Small intestine (tissue), 7 donors: Measurements from ENCODE around the gene MT2A. TPM values are rescaled to one million over a fixed set of nuclear protein-coding genes. Genes with fewer than 3 reads are reported as not detected.

Experiments used
- DNase-seq, 2 donors: peaks; one replicate each; pipeline versions ENCODE4 v3.0.0 to v3.0.0-alpha.2; 2013
- FAIRE-seq: peaks from 2 replicates; lab custom pipeline; 2012; peaks lifted over from hg19 to GRCh38; lab: Jason Lieb, UNC
- H3K27ac ChIP-seq, 3 donors: one replicate each; pipeline ENCODE4 v1.5.1; 2013; ENCODE audit warnings: low read length in 2 of 3, mild to moderate bottlenecking in 2 of 3, control low read depth in 1 of 3, inconsistent platforms in 1 of 3, low read depth in 1 of 3, moderate library complexity in 1 of 3
- H3K27me3 ChIP-seq, 3 donors: one replicate each; pipeline ENCODE4 v1.6.1; 2013; ENCODE audit warnings: low read length in 3 of 3, inconsistent platforms in 1 of 3; ENCODE audit not compliant: control insufficient read depth in 3 of 3, insufficient read depth in 3 of 3
- H3K36me3 ChIP-seq, 3 donors: one replicate each; pipeline ENCODE4 v1.6.1; 2013; ENCODE audit warnings: low read length in 3 of 3, inconsistent platforms in 1 of 3, low read depth in 1 of 3, mild to moderate bottlenecking in 1 of 3, moderate library complexity in 1 of 3; ENCODE audit not compliant: control insufficient read depth in 3 of 3, insufficient read depth in 2 of 3
- H3K4me1 ChIP-seq, 3 donors: one replicate each; pipeline ENCODE4 v1.6.1; 2013; ENCODE audit warnings: low read length in 2 of 3, inconsistent platforms in 1 of 3, low read depth in 1 of 3, mild to moderate bottlenecking in 1 of 3, moderate library complexity in 1 of 3; ENCODE audit not compliant: control insufficient read depth in 3 of 3, insufficient read depth in 2 of 3
- H3K4me3 ChIP-seq, 3 donors: one replicate each; pipeline ENCODE4 v1.5.1; 2013; ENCODE audit warnings: low read length in 3 of 3, control low read depth in 1 of 3, inconsistent platforms in 1 of 3, low read depth in 1 of 3, mild to moderate bottlenecking in 1 of 3, moderate library complexity in 1 of 3
- H3K9me3 ChIP-seq, 2 donors: one replicate each; pipeline ENCODE4 v1.6.1; 2013; ENCODE audit warnings: low read depth in 1 of 2, low read length in 1 of 2; ENCODE audit not compliant: control insufficient read depth in 2 of 2, insufficient read depth in 1 of 2
- WGBS, 3 donors: extraction: QIAGEN DNeasy Blood & Tissue Kit; methylation state at CpG; one replicate each; pipeline ENCODE4 v1.1.7; 2013; 5-methylcytosine and 5-hydroxymethylcytosine counted together
- polyA plus RNA-seq, 4 donors: library from polyadenylated mRNA; stranded (reverse) in 3 of 4; unstranded in 1 of 4; fragments of 200-250 nt in 3 of 4; fragments of 120-200 nt in 1 of 4; gene quantifications; one replicate each; pipeline versions ENCODE4 v1.2.1 to v1.2.3, GENCODE V29; 2013
- donor health status: healthy with polysubstance abuse.
- donor health status: control.
- donor health status: control.
- donor health status: Bipolar disorder and iron deficiency.
- donor health status: healthy.

The MT2A gene
- polyA plus RNA-seq, 4 donors, result 133 to 464 (median 194) TPM

- H3K4me1 ChIP-seq, result peaks cover 2 to 23% (median 4%) of the 10 kb centered on the region in 3 donors
- H3K27ac ChIP-seq, result no peak overlapping the region
- no peak for DNase-seq
- no peak overlapping the region for H3K4me3 ChIP-seq
- WGBS, 3 donors, result 63 to 84% (median 83%) methylated on average over 1 of the region's 1 CpG
- no peaks in the 10 kb centered on the region for H3K9me3 ChIP-seq
- no peak for FAIRE-seq
- peaks cover 0 to 88% (median 16%) of the 10 kb centered on the region in 3 donors for H3K27me3 ChIP-seq
- no peaks in the 10 kb centered on the region for H3K36me3 ChIP-seq
Observed at GRCh38 chr16:56640076-56640475, 31.7 kb downstream of the MT2A start.

- Histone ChIP-seq H3K4me3 (no peak overlapping the region), H3K36me3 (no peaks in the 10 kb centered on the region), H3K9me3 (no peaks in the 10 kb centered on the region), H3K27me3 (peaks cover 0 to 80% (median 10%) of the 10 kb centered on the region in 3 donors), H3K4me1 (peaks cover 2 to 21% (median 4%) of the 10 kb centered on the region in 3 donors), H3K27ac (no peak overlapping the region)
- WGBS, 3 donors, result 96 to 98% (median 96%) methylated on average over 2 of the region's 2 CpGs
- DNase-seq, result no peak
- no peak for FAIRE-seq
Observed at GRCh38 chr16:56641166-56641565, 32.8 kb downstream of the MT2A start.

- Histone ChIP-seq H3K36me3 (no peaks in the 10 kb centered on the region), H3K9me3 (no peaks in the 10 kb centered on the region), H3K4me3 (peak overlapping the region in 2 of 3 donors; percentile 21 to 32), H3K4me1 (peaks cover 2 to 30% (median 4%) of the 10 kb centered on the region in 3 donors), H3K27ac (peak overlapping the region in 1 of 3 donors; percentile 4), H3K27me3 (peaks cover 0 to 62% (median 5%) of the 10 kb centered on the region in 3 donors)
- 2 to 5% (median 5%) methylated on average over 40 to 42 of the region's 42 CpGs for WGBS, 3 donors
- DNase-seq (peak; percentile 86 to 91), FAIRE-seq (no peak)
Observed at GRCh38 chr16:56643080-56643778, 34.8 kb downstream of the MT2A start.

- Histone ChIP-seq H3K27me3 (peaks cover 0 to 56% (median 10%) of the 10 kb centered on the region in 3 donors), H3K4me3 (peak overlapping the region in 1 of 3 donors; percentile 21), H3K4me1 (peaks cover 2 to 28% (median 4%) of the 10 kb centered on the region in 3 donors), H3K36me3 (no peaks in the 10 kb centered on the region), H3K9me3 (no peaks in the 10 kb centered on the region), H3K27ac (no peak overlapping the region)
- WGBS, 3 donors, result 34 to 42% (median 41%) methylated on average over 5 of the region's 5 CpGs
- FAIRE-seq, result no peak
- DNase-seq, result no peak
Observed at GRCh38 chr16:56643833-56644232, 35.4 kb downstream of the MT2A start.

- no peak for DNase-seq
- H3K4me3 ChIP-seq, result no peak overlapping the region
- no peak overlapping the region for H3K27ac ChIP-seq
- FAIRE-seq, result no peak
- no peaks in the 10 kb centered on the region for H3K36me3 ChIP-seq
- peaks cover 0 to 41% (median 5%) of the 10 kb centered on the region in 3 donors for H3K27me3 ChIP-seq
- no peaks in the 10 kb centered on the region for H3K9me3 ChIP-seq
- H3K4me1 ChIP-seq, result peaks cover 0 to 33% (median 4%) of the 10 kb centered on the region in 3 donors
- 78 to 92% (median 89%) methylated on average over 1 of the region's 1 CpG for WGBS, 3 donors
Observed at GRCh38 chr16:56645311-56645710, 36.9 kb downstream of the MT2A start.

- no peak for FAIRE-seq
- H3K9me3 ChIP-seq, result no peaks in the 10 kb centered on the region
Observed at GRCh38 chr16:56645838-56646237, 37.5 kb downstream of the MT2A start.

GRCh38 chr16:56647641-56648431 lies 39.5 kb downstream of the MT2A start:
- Histone ChIP-seq H3K27me3 (peaks cover 0 to 23% (median 5%) of the 10 kb centered on the region in 3 donors), H3K27ac (peak overlapping the region in 1 of 3 donors; percentile 34), H3K4me1 (peaks cover 0 to 35% (median 4%) of the 10 kb centered on the region in 3 donors), H3K4me3 (no peak overlapping the region), H3K36me3 (no peaks in the 10 kb centered on the region), H3K9me3 (no peaks in the 10 kb centered on the region)
- no peak for FAIRE-seq
- DNase-seq, result peak; percentile 69 to 75
- WGBS, 3 donors, result 9 to 24% (median 22%) methylated on average over 29 to 33 of the region's 33 CpGs

More at GRCh38 chr16:56645838-56646237, 37.5 kb downstream of the MT2A start:
- H3K36me3 ChIP-seq, result no peaks in the 10 kb centered on the region
- no peak overlapping the region for H3K27ac ChIP-seq
- no peak overlapping the region for H3K4me3 ChIP-seq
- H3K4me1 ChIP-seq, result peaks cover 0 to 33% (median 4%) of the 10 kb centered on the region in 3 donors
- WGBS, 3 donors, result 0% methylated on average over 1 of the region's 1 CpG
- H3K27me3 ChIP-seq, result peaks cover 0 to 36% (median 5%) of the 10 kb centered on the region in 3 donors
- no peak for DNase-seq

GRCh38 chr16:56649271-56649670 lies 40.9 kb downstream of the MT2A start:
- Histone ChIP-seq H3K27ac (no peak overlapping the region), H3K9me3 (no peaks in the 10 kb centered on the region), H3K4me3 (no peak overlapping the region), H3K4me1 (peaks cover 0 to 22% (median 0%) of the 10 kb centered on the region in 3 donors), H3K36me3 (no peaks in the 10 kb centered on the region), H3K27me3 (peaks cover 0 to 11% (median 5%) of the 10 kb centered on the region in 3 donors)
- FAIRE-seq (no peak), DNase-seq (no peak)
- 84 to 95% (median 90%) methylated on average over 2 of the region's 2 CpGs for WGBS, 3 donors
